ENCODE data around the gene SORCS3. TPM values are rescaled to one million over a fixed set of nuclear protein-coding genes. Genes with fewer than 3 reads are reported as not detected.

The SORCS3 gene
- polyA plus RNA-seq, 1 donor (not counting 4 experiments of a cell fraction or from before 2014, with no cell fraction given), result not detected

GRCh38 chr10:104806801-104807200, 165.7 kb downstream of the SORCS3 start:
- H3K27ac ChIP-seq (ENCODE audit: control insufficient read depth, insufficient read depth, low read length), result no peak overlapping the region
- no peak overlapping the region for H3K9ac ChIP-seq (ENCODE audit: control insufficient read depth, extremely low read depth, insufficient read depth, low read length)
- no peak overlapping the region for H3K4me3 ChIP-seq (ENCODE audit: control insufficient read depth in 2 of 3, extremely low read depth in 1 of 3, insufficient read depth in 2 of 3, low read depth in 1 of 3, low read length in 3 of 3)
- dilution Hi-C loops (cut with MboI; ENCODE audit: extremely low pct_ligation_motif_present, low sequenced_read_pairs), result no loop called here
- H3K9me1 ChIP-seq (ENCODE audit: control insufficient read depth, extremely low read depth, insufficient read depth, low read length), result no peaks in the 10 kb centered on the region
- TF ChIP-seq EZH2 (IDR thresholded peaks at IDR 0.05; ENCODE audit: low read length) (no peak), CTCF (optimal IDR thresholded peaks at IDR 0.05 in 1 of 3, IDR thresholded peaks at IDR 0.05 in 1 of 3, conservative IDR thresholded peaks at IDR 0.05 in 1 of 3; ENCODE audit: extremely low read depth in 1 of 3, insufficient read depth in 2 of 3, low read length in 3 of 3) (no peak)
- no peak overlapping the region for H3K4me2 ChIP-seq (ENCODE audit: control insufficient read depth, extremely low read depth, insufficient read depth, low read depth, low read length)
- H4K20me1 ChIP-seq (ENCODE audit: control insufficient read depth, extremely low read depth, insufficient read depth, low read length), result no peaks in the 10 kb centered on the region
- FAIRE-seq, result no peak
- no peak for DNase-seq (ENCODE audit: low read depth, low spot score)
- no peaks in the 10 kb centered on the region for H3K4me1 ChIP-seq (ENCODE audit: control insufficient read depth, extremely low read depth, insufficient read depth, low read length)
- H3K9me3 ChIP-seq (ENCODE audit: control insufficient read depth, low read depth, low read length), result peaks cover 3% of the 10 kb centered on the region
- H3K36me3 ChIP-seq (ENCODE audit: control insufficient read depth in 2 of 2, extremely low read depth in 1 of 2, insufficient read depth in 2 of 2, low read length in 2 of 2), result no peaks in the 10 kb centered on the region
- no peak overlapping the region for H2AFZ ChIP-seq (ENCODE audit: control insufficient read depth, low read length)
- H3K27me3 ChIP-seq (ENCODE audit: control insufficient read depth, extremely low read depth, insufficient read depth, low read length), result no peaks in the 10 kb centered on the region
- no peaks in the 10 kb centered on the region for H3K79me2 ChIP-seq (ENCODE audit: control insufficient read depth, insufficient read depth, low read length)

- Histone ChIP-seq H4K20me1 (ENCODE audit: control insufficient read depth, extremely low read depth, insufficient read depth, low read length) (no peaks in the 10 kb centered on the region), H3K4me3 (ENCODE audit: control insufficient read depth in 2 of 3, extremely low read depth in 1 of 3, insufficient read depth in 2 of 3, low read depth in 1 of 3, low read length in 3 of 3) (no peak overlapping the region), H3K4me1 (ENCODE audit: control insufficient read depth, extremely low read depth, insufficient read depth, low read length) (no peaks in the 10 kb centered on the region), H3K9me3 (ENCODE audit: control insufficient read depth, low read depth, low read length) (peaks cover 3% of the 10 kb centered on the region), H3K9ac (ENCODE audit: control insufficient read depth, extremely low read depth, insufficient read depth, low read length) (no peak overlapping the region), H3K27me3 (ENCODE audit: control insufficient read depth, extremely low read depth, insufficient read depth, low read length) (no peaks in the 10 kb centered on the region), H3K79me2 (ENCODE audit: control insufficient read depth, insufficient read depth, low read length) (no peaks in the 10 kb centered on the region), H3K36me3 (ENCODE audit: control insufficient read depth in 2 of 2, extremely low read depth in 1 of 2, insufficient read depth in 2 of 2, low read length in 2 of 2) (no peaks in the 10 kb centered on the region), H3K9me1 (ENCODE audit: control insufficient read depth, extremely low read depth, insufficient read depth, low read length) (no peaks in the 10 kb centered on the region), H3K4me2 (ENCODE audit: control insufficient read depth, extremely low read depth, insufficient read depth, low read depth, low read length) (no peak overlapping the region), H3K27ac (ENCODE audit: control insufficient read depth, insufficient read depth, low read length) (no peak overlapping the region), H2AFZ (ENCODE audit: control insufficient read depth, low read length) (no peak overlapping the region)
- no peak for FAIRE-seq
- TF ChIP-seq CTCF (optimal IDR thresholded peaks at IDR 0.05 in 1 of 3, IDR thresholded peaks at IDR 0.05 in 1 of 3, conservative IDR thresholded peaks at IDR 0.05 in 1 of 3; ENCODE audit: extremely low read depth in 1 of 3, insufficient read depth in 2 of 3, low read length in 3 of 3) (no peak), EZH2 (IDR thresholded peaks at IDR 0.05; ENCODE audit: low read length) (no peak)
- DNase-seq (ENCODE audit: low read depth, low spot score), result no peak
- dilution Hi-C loops (cut with MboI; ENCODE audit: extremely low pct_ligation_motif_present, low sequenced_read_pairs), result no loop called here
Measured at GRCh38 chr10:104807581-104808310, 166.7 kb downstream of the SORCS3 start.
